Measurements from ENCODE around the gene PPP2R2B.

- TF ChIP-seq, protein P1, sequence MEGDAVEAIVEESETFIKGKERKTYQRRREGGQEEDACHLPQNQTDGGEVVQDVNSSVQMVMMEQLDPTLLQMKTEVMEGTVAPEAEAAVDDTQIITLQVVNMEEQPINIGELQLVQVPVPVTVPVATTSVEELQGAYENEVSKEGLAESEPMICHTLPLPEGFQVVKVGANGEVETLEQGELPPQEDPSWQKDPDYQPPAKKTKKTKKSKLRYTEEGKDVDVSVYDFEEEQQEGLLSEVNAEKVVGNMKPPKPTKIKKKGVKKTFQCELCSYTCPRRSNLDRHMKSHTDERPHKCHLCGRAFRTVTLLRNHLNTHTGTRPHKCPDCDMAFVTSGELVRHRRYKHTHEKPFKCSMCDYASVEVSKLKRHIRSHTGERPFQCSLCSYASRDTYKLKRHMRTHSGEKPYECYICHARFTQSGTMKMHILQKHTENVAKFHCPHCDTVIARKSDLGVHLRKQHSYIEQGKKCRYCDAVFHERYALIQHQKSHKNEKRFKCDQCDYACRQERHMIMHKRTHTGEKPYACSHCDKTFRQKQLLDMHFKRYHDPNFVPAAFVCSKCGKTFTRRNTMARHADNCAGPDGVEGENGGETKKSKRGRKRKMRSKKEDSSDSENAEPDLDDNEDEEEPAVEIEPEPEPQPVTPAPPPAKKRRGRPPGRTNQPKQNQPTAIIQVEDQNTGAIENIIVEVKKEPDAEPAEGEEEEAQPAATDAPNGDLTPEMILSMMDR (IDR thresholded peaks at IDR 0.05 in 2 of 3, conservative IDR thresholded peaks at IDR 0.05 in 1 of 3; ENCODE audit: borderline replicate concordance in 1 of 3, insufficient read depth in 1 of 3, low read depth in 2 of 3, low read length in 2 of 3): no peak
- TF ChIP-seq SIN3A (IDR thresholded peaks at IDR 0.05; ENCODE audit: low read depth): no peak
- TF ChIP-seq EZH2 (IDR thresholded peaks at IDR 0.05): no peak
- TF ChIP-seq SRF (IDR thresholded peaks at IDR 0.05; ENCODE audit: low read depth): no peak
- TF ChIP-seq POLR2A (IDR thresholded peaks at IDR 0.05; ENCODE audit: borderline replicate concordance, extremely low read depth, insufficient read depth, insufficient read length): no peak
- TF ChIP-seq POLR2AphosphoS5 (IDR thresholded peaks at IDR 0.05; ENCODE audit: low read depth, low read length): no peak
- TF ChIP-seq TCF7L2 (IDR thresholded peaks at IDR 0.05; ENCODE audit: borderline replicate concordance, extremely low read depth, insufficient read depth, insufficient read length): no peak
- no peak for TF ChIP-seq MAX (IDR thresholded peaks at IDR 0.05)
- TF ChIP-seq SP1 (IDR thresholded peaks at IDR 0.05; ENCODE audit: low read depth): no peak
These were observed 30.4 kb downstream of the PPP2R2B start for GRCh38 chr5:146848133-146848532.
